Activated CD4-positive, alpha-beta T cell treated with anti-CD3 and anti-CD28 coated beads for 48 hours (primary cell): ENCODE measurements around the gene CRY1.
"Not testable (repeated sequence)": the region's sequence is repeated elsewhere in the genome, so short reads cannot be mapped to it uniquely, and the experiment has no call there.

Experiments
- DNase-seq: peaks from one replicate; pipeline ENCODE4 v3.0.0-alpha.2; 2020

The CRY1 gene

DNA sequence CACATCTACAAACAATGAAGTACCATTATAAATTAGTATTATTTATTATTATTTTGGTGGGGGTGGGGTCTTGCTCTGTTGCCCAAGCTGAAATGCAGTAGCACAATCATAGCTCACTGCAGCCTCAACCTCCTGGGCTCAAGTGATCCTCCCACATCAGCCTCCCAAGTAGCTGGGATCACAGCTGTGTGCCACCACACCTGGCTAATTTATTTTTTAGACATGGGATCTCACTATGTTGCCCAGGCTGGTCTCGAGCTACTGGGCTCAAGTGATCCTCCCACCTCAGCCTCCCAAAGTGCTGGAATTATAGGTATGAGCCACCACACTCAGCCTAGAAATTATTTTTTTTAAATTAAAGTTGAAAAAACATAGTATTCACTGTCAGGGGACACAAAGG lies 15.0 kb upstream of the CRY1 start:
- DNase-seq, result not testable (repeated sequence)

DNA sequence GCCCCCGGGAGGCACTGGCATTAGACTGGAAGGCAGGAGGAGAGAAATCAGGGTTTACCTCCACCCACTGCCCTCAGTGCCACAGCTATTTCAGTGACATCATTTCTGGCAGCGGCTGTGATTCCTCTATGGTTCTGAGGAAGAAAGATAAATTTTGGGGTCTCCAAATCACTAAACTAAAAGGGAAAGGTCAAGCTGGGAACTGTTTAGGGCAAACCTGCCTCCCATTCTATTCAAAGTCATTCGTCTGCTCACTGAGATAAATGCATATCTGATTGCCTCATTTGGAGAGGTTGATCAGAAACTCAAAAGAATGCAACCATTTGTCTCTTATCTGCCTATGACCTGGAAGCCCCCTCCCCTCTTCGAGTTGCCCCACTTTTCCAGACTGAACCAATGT lies 14.0 kb upstream of the CRY1 start:
- DNase-seq, result no peak

GRCh38 chr12:107106241-107107025 lies 13.1 kb upstream of the CRY1 start:
- DNase-seq, result no peak

GRCh38 chr12:107105410-107105703 lies 12.0 kb upstream of the CRY1 start:
- no peak for DNase-seq

DNA sequence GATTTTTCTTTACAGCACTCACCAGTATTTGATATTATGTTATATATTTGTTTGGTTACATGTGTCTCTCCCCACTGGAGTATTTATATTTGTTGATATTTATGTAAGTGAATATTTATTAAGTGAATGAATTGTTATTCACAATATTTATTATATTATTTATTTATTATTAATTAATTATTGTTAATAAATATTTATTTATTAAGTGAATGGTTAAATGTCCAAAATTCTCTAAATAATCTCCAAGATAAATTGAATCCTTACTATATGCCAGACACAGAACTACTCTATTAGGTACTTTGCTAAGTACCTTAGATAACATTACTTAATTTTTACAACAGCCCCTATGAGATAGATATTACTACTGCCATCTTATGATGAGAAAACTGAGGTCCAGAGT lies 10.2 kb upstream of the CRY1 start:
- no peak for DNase-seq

DNA sequence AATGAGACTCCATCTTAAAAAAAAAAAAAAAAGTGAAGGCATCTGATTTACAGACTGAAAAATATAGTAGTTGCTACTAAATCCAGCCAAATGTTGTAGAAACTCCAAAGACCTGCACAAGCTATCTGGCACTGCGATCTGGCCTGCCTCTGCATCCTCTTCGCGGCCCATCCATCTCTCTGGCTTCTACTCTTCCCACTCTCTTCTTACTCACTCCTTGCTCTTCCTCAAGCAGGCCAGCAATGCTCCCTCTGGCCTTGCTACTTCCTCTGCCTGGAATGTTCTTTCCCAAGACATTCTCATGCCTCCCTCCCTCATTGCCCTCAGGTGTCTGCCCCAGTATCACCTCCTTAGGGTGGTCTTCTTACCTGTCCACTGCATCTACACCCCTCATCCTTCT lies 9.7 kb upstream of the CRY1 start:
- DNase-seq, result no peak

GRCh38 chr12:107102294-107102693 lies 8.9 kb upstream of the CRY1 start:
- no peak for DNase-seq

GRCh38 chr12:107101651-107102050 lies 8.3 kb upstream of the CRY1 start:
- no peak for DNase-seq

DNA sequence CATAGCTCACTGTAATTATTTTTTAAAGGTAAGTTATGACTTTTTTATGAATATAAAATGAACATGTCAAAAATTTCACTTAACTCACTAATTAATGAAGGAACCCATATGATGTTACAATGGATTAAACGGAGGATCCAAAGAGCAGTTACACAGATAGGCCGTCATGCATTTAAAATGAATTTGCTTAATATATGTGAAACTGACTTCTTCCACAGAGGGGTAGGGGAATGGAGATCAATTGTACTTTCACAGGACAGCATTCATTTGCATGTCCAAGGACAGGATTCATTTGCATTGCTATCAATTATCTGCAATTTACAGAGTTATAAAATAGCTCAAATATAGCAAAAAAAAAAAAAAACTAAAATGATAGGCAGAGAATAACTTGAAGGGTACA lies 6.6 kb upstream of the CRY1 start:
- DNase-seq, result no peak

- no peak for DNase-seq
Measured at GRCh38 chr12:107096571-107096970, 3.2 kb upstream of the CRY1 start.

- DNase-seq, result no peak
Measured at GRCh38 chr12:107094183-107094448, 767 bp upstream of the CRY1 start.

- DNase-seq, result peak; percentile 85
Measured at GRCh38 chr12:107092669-107093416, 506 bp downstream of the CRY1 start.

- DNase-seq, result no peak
Measured at GRCh38 chr12:107091989-107092641, 1.2 kb downstream of the CRY1 start.

GRCh38 chr12:107091381-107091780 lies 2.0 kb downstream of the CRY1 start:
- DNase-seq, result no peak

DNA sequence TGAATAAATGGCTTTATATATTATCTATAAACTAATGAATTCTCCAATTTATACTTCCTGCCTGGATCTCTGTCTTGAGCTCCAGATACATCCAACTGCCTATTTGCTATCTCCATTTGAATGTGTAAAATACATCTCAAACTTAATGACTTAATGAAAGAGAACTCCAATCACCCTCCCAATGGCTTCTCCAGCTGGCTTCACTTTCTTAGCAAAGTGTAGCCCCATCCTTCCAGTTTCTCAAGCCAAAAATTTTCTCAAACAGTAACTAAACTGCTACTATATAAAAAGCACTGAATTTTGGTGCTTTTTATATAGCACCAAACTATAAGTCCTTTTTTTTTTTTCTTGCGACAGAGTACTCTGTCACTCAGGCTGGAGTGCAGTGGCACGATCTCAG lies 2.6 kb downstream of the CRY1 start:
- no peak for DNase-seq

GRCh38 chr12:107088912-107089311 lies 4.4 kb downstream of the CRY1 start:
- DNase-seq, result no peak

- DNase-seq, result no peak
Measured at GRCh38 chr12:107086314-107086713, 7.0 kb downstream of the CRY1 start.

- no peak for DNase-seq
Measured at GRCh38 chr12:107081778-107082177, 11.6 kb downstream of the CRY1 start.

DNA sequence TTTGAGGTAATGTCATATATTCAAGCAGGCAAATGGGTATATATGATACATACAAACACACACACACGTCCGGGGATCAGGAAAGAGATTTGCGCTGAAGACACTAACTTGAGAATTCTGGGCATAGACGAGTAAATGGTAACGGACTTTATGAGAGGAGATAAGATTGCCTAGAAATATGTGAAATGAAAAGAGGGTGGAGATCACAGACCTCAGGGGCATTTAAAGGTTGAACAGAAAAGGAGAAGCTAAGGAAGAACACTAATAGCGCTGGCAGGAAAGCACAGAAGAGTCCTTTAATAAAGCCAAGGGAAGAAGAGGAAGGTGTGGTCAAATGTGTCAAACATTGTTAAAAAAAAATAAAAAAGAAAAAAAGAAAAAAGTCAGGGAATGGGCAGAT lies 13.1 kb downstream of the CRY1 start:
- no peak for DNase-seq

DNA sequence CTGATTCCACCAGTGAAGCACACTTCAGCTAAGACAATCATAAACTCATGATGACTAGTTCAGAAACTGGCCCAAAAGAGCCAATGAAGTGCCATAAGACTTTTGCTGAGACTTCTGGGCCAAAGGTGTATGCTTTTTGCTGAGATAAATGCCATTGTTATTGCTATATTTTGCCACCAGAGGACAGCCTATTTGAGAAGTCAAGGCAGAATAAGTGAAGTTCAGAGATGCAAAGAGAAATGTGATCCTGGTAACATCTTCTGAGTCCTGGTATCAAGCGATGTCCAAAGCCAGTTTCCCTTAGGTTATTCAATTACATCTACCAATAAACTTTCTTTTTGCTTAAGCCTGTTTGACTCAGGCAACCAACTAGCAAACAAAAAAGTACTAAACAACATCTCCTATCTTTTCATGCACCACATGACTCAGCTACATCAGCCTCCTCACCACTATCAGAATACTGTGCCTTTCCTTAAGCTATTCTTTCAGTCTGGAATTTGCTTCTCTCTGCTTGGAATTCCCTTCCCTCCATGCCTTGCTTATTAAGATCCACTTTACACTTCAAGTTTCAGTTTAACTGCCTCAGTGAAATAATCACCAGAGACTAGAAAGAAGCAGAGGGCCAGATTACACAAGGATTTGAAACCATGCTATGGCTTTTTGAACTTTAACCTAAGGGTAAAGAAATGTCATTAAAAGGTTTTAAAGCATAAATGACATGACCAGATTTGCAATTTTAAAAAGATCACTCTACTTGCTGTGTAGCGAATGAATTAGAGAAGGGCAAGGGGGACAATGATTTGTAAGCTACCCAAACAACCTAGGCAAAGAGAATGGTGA lies 14.0 kb downstream of the CRY1 start:
- DNase-seq, result no peak

- not testable (repeated sequence) for DNase-seq
Measured at GRCh38 chr12:107073266-107073665, 20.1 kb downstream of the CRY1 start.

DNA sequence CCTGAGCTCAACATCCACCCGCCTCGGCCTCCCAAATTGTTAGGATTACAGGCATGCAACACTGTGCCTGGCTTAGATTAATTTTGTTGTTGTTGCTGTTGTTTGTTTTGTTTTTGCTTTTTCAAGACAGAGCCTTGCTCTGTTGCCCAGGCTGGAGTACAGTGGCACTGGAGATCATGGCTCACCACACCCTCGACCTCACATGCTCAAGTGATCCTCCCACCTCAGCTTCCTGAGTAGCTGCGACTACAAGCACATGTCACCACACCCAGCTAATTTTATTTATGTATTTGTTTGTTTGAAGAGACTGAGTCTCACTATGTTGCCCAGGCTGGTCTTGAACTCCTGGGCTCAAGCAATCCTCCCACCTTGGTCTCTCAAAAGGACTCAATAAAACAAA lies 26.7 kb downstream of the CRY1 start:
- DNase-seq, result no peak

DNA sequence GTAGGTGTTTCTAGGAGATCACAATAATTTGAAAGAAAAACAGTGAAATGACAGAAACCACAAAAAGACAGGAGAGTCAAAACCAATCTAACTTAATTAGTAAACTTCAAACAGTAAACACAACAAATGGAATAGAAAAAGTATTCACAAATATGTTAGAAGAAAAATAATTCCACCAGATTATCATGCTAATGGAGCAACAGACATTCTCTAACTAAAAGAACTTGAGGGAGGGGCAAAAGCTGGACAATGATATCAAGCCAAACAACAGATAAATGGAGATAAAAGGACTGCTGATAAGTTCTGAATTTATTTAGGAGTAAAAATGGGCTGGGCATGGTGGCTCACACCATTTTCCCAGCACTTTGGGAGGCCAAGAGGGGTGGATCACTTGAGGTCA lies 28.7 kb downstream of the CRY1 start:
- no peak for DNase-seq

DNA sequence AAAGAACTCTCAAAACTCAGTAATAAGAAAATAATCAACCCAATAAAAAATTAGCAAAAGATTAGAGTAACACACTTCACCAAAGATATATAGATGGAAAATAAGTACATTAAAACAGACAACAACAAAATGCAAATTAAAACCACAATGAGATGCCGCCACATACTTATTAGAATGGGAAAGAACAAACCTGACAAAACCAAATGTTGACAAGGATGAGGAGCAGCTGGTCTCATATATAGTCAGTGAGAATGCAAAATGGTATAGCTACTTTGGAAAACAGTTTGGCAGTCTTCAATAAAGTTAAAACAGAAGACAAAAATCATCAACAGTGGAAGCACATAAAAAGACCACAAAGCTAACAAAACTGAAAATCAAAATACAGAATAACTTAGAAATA lies 29.1 kb downstream of the CRY1 start:
- no peak for DNase-seq
